Right lobe of liver (tissue), 4 donors: Measurements from ENCODE around the gene MID1IP1.

ENCODE experiments used
- POLR2A ChIP-seq: fragments of 450-650 bp; IDR thresholded peaks from one replicate; pipeline ENCODE4 v1.6.1; 2017; ENCODE audit warnings: antibody characterized with exemption, mild to moderate bottlenecking
- TF ChIP-seq, protein P1 (sequence below), 4 donors: fragments of 200-600 bp in 3 of 4; fragments of 450-650 bp in 1 of 4; IDR thresholded peaks; one replicate each; pipeline versions ENCODE4 v1.5.1 to v1.8.0; 2016 to 2022; ENCODE audit warnings: antibody characterized with exemption in 4 of 4, mild to moderate bottlenecking in 2 of 4
- donor health status: DM: no; HTN: no; CAD: no.
- donor health status: DM: no; HTN: no; CAD: no.
- donor health status: DM: no; HTN: yes; CAD: no.

DNA sequence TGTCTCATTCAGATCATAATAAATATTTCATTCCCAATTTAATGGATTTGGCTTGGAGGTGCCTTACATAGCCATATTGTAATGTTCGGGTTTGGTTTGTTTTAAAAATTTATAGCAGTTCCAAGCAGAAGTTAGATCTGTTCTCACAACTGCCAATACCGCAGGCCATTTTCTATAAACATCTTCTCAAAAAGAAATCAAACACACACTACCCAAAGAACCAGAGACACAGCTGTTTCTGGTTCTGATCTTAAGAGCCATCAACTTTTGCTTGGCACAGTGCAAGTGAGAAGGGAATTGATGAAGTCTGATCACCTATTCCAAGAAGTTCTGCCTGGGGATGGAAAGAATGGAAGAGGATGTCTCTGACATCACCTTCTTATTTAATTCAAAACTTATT, 22.9 kb downstream of the MID1IP1 start:
- TF ChIP-seq, protein P1, sequence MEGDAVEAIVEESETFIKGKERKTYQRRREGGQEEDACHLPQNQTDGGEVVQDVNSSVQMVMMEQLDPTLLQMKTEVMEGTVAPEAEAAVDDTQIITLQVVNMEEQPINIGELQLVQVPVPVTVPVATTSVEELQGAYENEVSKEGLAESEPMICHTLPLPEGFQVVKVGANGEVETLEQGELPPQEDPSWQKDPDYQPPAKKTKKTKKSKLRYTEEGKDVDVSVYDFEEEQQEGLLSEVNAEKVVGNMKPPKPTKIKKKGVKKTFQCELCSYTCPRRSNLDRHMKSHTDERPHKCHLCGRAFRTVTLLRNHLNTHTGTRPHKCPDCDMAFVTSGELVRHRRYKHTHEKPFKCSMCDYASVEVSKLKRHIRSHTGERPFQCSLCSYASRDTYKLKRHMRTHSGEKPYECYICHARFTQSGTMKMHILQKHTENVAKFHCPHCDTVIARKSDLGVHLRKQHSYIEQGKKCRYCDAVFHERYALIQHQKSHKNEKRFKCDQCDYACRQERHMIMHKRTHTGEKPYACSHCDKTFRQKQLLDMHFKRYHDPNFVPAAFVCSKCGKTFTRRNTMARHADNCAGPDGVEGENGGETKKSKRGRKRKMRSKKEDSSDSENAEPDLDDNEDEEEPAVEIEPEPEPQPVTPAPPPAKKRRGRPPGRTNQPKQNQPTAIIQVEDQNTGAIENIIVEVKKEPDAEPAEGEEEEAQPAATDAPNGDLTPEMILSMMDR (IDR thresholded peaks at IDR 0.05) = no peak
- TF ChIP-seq POLR2A = no peak
